Hepatocyte (in vitro differentiated cells): Measurements from ENCODE around the gene C1GALT1C1L. TPM values are rescaled to one million over a fixed set of nuclear protein-coding genes. Genes with fewer than 3 reads are reported as not detected.

Experiments used
- DNase-seq: peaks from one replicate; pipeline ENCODE4 v3.0.0-alpha.2; 2016; ENCODE audit warnings: low spot score
- H2AFZ ChIP-seq: fragments of 200-600 bp; sonication (generic); 2 replicates; pipeline ENCODE4 v1.6.0; 2016; ENCODE audit warnings: antibody characterized with exemption, mild to moderate bottlenecking
- H3K27ac ChIP-seq: fragments of 200-600 bp; sonication (generic); 2 replicates; pipeline ENCODE4 v1.5.1; 2016; ENCODE audit warnings: mild to moderate bottlenecking
- H3K27me3 ChIP-seq: fragments of 200-600 bp; sonication (generic); 2 replicates; pipeline ENCODE4 v1.6.1; 2016
- H3K36me3 ChIP-seq: fragments of 200-600 bp; sonication (generic); replicated peaks from 2 replicates; pipeline ENCODE4 v1.5.1; 2016; ENCODE audit warnings: low read depth; ENCODE audit not compliant: insufficient read depth
- H3K4me1 ChIP-seq: fragments of 200-600 bp; sonication (generic); 2 replicates; pipeline ENCODE4 v1.5.1; 2016; ENCODE audit warnings: mild to moderate bottlenecking, moderate library complexity; ENCODE audit not compliant: insufficient read depth
- H3K4me2 ChIP-seq: fragments of 200-600 bp; sonication (generic); 2 replicates; pipeline ENCODE4 v1.6.0; 2016
- H3K4me3 ChIP-seq: fragments of 200-600 bp; sonication (generic); 2 replicates; pipeline ENCODE4 v1.5.1; 2016; ENCODE audit warnings: mild to moderate bottlenecking
- H3K79me2 ChIP-seq: fragments of 200-600 bp; sonication (generic); 2 replicates; pipeline ENCODE4 v1.6.0; 2017; ENCODE audit warnings: mild to moderate bottlenecking
- H3K9me2 ChIP-seq: fragments of 200-600 bp; sonication (generic); replicated peaks from 2 replicates; pipeline ENCODE4 v1.6.0; 2017; ENCODE audit warnings: mild to moderate bottlenecking; ENCODE audit not compliant: insufficient read depth
- H3K9me3 ChIP-seq: fragments of 200-600 bp; sonication (generic); 2 replicates; pipeline ENCODE4 v1.5.1; 2016; ENCODE audit warnings: low read depth, mild to moderate bottlenecking
- H4K20me1 ChIP-seq: fragments of 200-600 bp; sonication (generic); 2 replicates; pipeline ENCODE4 v1.6.0; 2016; ENCODE audit warnings: mild to moderate bottlenecking; ENCODE audit not compliant: insufficient read depth, poor library complexity, severe bottlenecking
- CTCF ChIP-seq: fragments of 200-600 bp; sonication (generic); IDR thresholded peaks from 2 replicates; pipeline ENCODE4 v1.5.1; 2016; ENCODE audit warnings: antibody characterized with exemption, mild to moderate bottlenecking; ENCODE audit not compliant: poor library complexity
- EZH2 ChIP-seq: fragments of 200-600 bp; sonication (generic); IDR thresholded peaks from 2 replicates; pipeline ENCODE4 v1.6.1; 2016; ENCODE audit warnings: antibody characterized with exemption, mild to moderate bottlenecking, borderline replicate concordance
- WGBS: methylation state at CpG from one replicate; pipeline ENCODE4 v1.1.6; 2016; ENCODE audit warnings: low lambda C conversion rate; ENCODE audit errors: missing lambda C conversion rate; 5-methylcytosine and 5-hydroxymethylcytosine counted together
- polyA plus RNA-seq: library from polyadenylated mRNA; unstranded; fragments of >200 nt; fragmentation: Nextera tagmentation; extraction: Ambion mirVana; gene quantifications from 2 replicates; pipeline ENCODE4 v1.2.1, GENCODE V29; 2016
- total RNA-seq: library from RNA; depleted of rRNA; stranded (reverse); fragments of >200 nt; gene quantifications from 2 replicates; pipeline ENCODE4 v1.2.3, GENCODE V29; 2014

The C1GALT1C1L gene
- total and polyA plus RNA-seq, 2 experiments from 2014 or later = 0.30 TPM; not detected in 1

- Histone ChIP-seq H3K4me3 (no peak overlapping the region), H3K4me1 (peaks cover 5% of the 10 kb centered on the region), H3K9me2 (no peaks in the 10 kb centered on the region), H3K36me3 (no peaks in the 10 kb centered on the region), H4K20me1 (no peaks in the 10 kb centered on the region), H3K79me2 (no peaks in the 10 kb centered on the region), H2AFZ (no peak overlapping the region), H3K27me3 (peaks cover 5% of the 10 kb centered on the region), H3K9me3 (no peaks in the 10 kb centered on the region), H3K27ac (no peak overlapping the region), H3K4me2 (no peak overlapping the region)
- 85% methylated on average over 11 of the region's 11 CpGs for WGBS
- TF ChIP-seq CTCF (no peak), EZH2 (no peak)
- no peak for DNase-seq
Measured at GRCh38 chr2:43631618-43632317, 44.5 kb downstream of the C1GALT1C1L start.

Other genes starting within 250 kb of the C1GALT1C1L start
- 18.8 and 19.8 TPM in 2 replicates for gene THADA, start 80.4 kb downstream of the C1GALT1C1L start, total RNA-seq
- 10.8 and 14.4 TPM in 2 replicates for gene THADA, start 80.4 kb downstream of the C1GALT1C1L start, polyA plus RNA-seq
- gene PLEKHH2, start 39.2 kb downstream of the C1GALT1C1L start, total RNA-seq = 3.6 and 5.1 TPM in 2 replicates
- 2.2 and 3.3 TPM in 2 replicates for gene PLEKHH2, start 39.2 kb downstream of the C1GALT1C1L start, polyA plus RNA-seq
- gene DYNC2LI1, start 97.6 kb upstream of the C1GALT1C1L start, total RNA-seq = 31.5 and 40.4 TPM in 2 replicates
- 22.7 and 27.2 TPM in 2 replicates for gene DYNC2LI1, start 97.6 kb upstream of the C1GALT1C1L start, polyA plus RNA-seq
- 3.8 and 5.4 TPM in 2 replicates for gene ABCG5, start 162.4 kb upstream of the C1GALT1C1L start, total RNA-seq
- 1.8 and 5.4 TPM in 2 replicates for gene ABCG5, start 162.4 kb upstream of the C1GALT1C1L start, polyA plus RNA-seq
- gene ABCG8, start 162.5 kb upstream of the C1GALT1C1L start, total RNA-seq = 4.5 and 4.7 TPM in 2 replicates
- 1.8 and 6.5 TPM in 2 replicates for gene ABCG8, start 162.5 kb upstream of the C1GALT1C1L start, polyA plus RNA-seq